Body of pancreas (tissue), 4 donors: Measurements from ENCODE around the gene MYO5A.

Source experiments
- CTCF ChIP-seq, 7 experiments: fragments of 450-650 bp in 4 of 7; fragments of 200-600 bp in 3 of 7; sonication (generic) in 3 of 7; IDR thresholded peaks; one replicate each; pipeline ENCODE4 v1.5.1; 2016 to 2019; ENCODE audit warnings: antibody characterized with exemption in 7 of 7
- POLR2A ChIP-seq, 3 donors: fragments of 450-650 bp; IDR thresholded peaks; one replicate each; pipeline ENCODE4 v1.6.1; 2016; ENCODE audit warnings: antibody characterized with exemption in 3 of 3, mild to moderate bottlenecking in 2 of 3

GRCh38 chr15:52258461-52258860 lies 270.2 kb downstream of the MYO5A start:
- no peak for TF ChIP-seq POLR2A (IDR thresholded peaks at IDR 0.05)
- no peak for TF ChIP-seq CTCF (IDR thresholded peaks at IDR 0.05)
